ENCODE data around the gene RAI1. TPM values are rescaled to one million over a fixed set of nuclear protein-coding genes. Genes with fewer than 3 reads are reported as not detected.

The RAI1 gene
- total and polyA plus RNA-seq, 2 of the 13 experiments (the other 11 are each of a cell fraction or from before 2014, with no cell fraction given) = 3.4 to 5.2 TPM

- no peak for TF ChIP-seq WIZ (CRISPR knock-in tag; IDR thresholded peaks at IDR 0.05)
- no peak for TF ChIP-seq ZNF770 (CRISPR knock-in tag; IDR thresholded peaks at IDR 0.05)
- TF ChIP-seq ZUFSP (CRISPR knock-in tag; IDR thresholded peaks at IDR 0.05; ENCODE audit: borderline replicate concordance) = no peak
- TF ChIP-seq NFIC (IDR thresholded peaks at IDR 0.05; ENCODE audit: low read length) = no peak
- TF ChIP-seq HDAC6 (IDR thresholded peaks at IDR 0.05; ENCODE audit: low read depth, low read length) = no peak
- peak; percentile 49; the same call in 1 of the 2 replicates for TF ChIP-seq MAX (IDR thresholded peaks at IDR 0.05)
- no peak for TF ChIP-seq TCF12 (IDR thresholded peaks at IDR 0.05)
- no peak for TF ChIP-seq TCF12 (CRISPR knock-in tag; IDR thresholded peaks at IDR 0.05)
- TF ChIP-seq ZNF639 (CRISPR knock-in tag; conservative IDR thresholded peaks at IDR 0.05) = no peak
- no peak for TF ChIP-seq E2F2 (CRISPR knock-in tag; IDR thresholded peaks at IDR 0.05; ENCODE audit: borderline replicate concordance)
- no peak for TF ChIP-seq ZNF256 (CRISPR knock-in tag; conservative IDR thresholded peaks at IDR 0.05)
- peak; percentile 52 for TF ChIP-seq MNT (IDR thresholded peaks at IDR 0.05)
- no peak for TF ChIP-seq ZFY (CRISPR knock-in tag; IDR thresholded peaks at IDR 0.05)
- no peak for TF ChIP-seq ETS1 (CRISPR knock-in tag; IDR thresholded peaks at IDR 0.05)
- no peak for TF ChIP-seq NFYC (CRISPR knock-in tag; IDR thresholded peaks at IDR 0.05)
- TF ChIP-seq KAT8 (CRISPR knock-in tag; IDR thresholded peaks at IDR 0.05) = no peak
- TF ChIP-seq FOSL2 (CRISPR knock-in tag; IDR thresholded peaks at IDR 0.05) = no peak
- TF ChIP-seq DMAP1 (CRISPR knock-in tag; IDR thresholded peaks at IDR 0.05) = no peak
- no peak for TF ChIP-seq ZNF280B (CRISPR knock-in tag; IDR thresholded peaks at IDR 0.05; ENCODE audit: borderline replicate concordance)
- TF ChIP-seq ZNF709 (CRISPR knock-in tag; IDR thresholded peaks at IDR 0.05) = no peak
Measured at GRCh38 chr17:17661134-17661533, 20.1 kb upstream of the RAI1 start (continued).

Measured in HepG2 (cell line).